Suprapubic skin (tissue), 4 donors: ENCODE measurements around the gene SH3BGRL2. TPM values are rescaled to one million over a fixed set of nuclear protein-coding genes. Genes with fewer than 3 reads are reported as not detected.

Source experiments
- DNase-seq, 2 donors: peaks; one replicate each; pipeline ENCODE4 v3.0.0-alpha.2; 2019; ENCODE audit warnings: low spot score in 2 of 2
- H3K27ac ChIP-seq: fragments of 200-600 bp; sonication (generic); one replicate; pipeline ENCODE4 v1.5.1; 2019
- H3K27me3 ChIP-seq: fragments of 200-600 bp; sonication (generic); one replicate; pipeline ENCODE4 v1.5.1; 2019
- H3K36me3 ChIP-seq: fragments of 200-600 bp; sonication (generic); one replicate; pipeline ENCODE4 v1.5.1; 2019
- H3K4me1 ChIP-seq: fragments of 200-600 bp; sonication (generic); one replicate; pipeline ENCODE4 v1.5.1; 2019
- H3K4me3 ChIP-seq: fragments of 200-600 bp; sonication (generic); one replicate; pipeline ENCODE4 v1.5.1; 2019; ENCODE audit warnings: mild to moderate bottlenecking
- H3K9me3 ChIP-seq: fragments of 200-600 bp; sonication (generic); one replicate; pipeline ENCODE4 v1.5.1; 2019
- EP300 ChIP-seq: sonication (generic); formaldehyde crosslinking; IDR thresholded peaks from one replicate; pipeline ENCODE4 v1.6.1; 2017; ENCODE audit warnings: antibody characterized with exemption
- POLR2A ChIP-seq, 2 donors: fragments of 450-650 bp; IDR thresholded peaks; one replicate each; pipeline ENCODE4 v1.6.1; 2017; ENCODE audit warnings: antibody characterized with exemption in 2 of 2, mild to moderate bottlenecking in 2 of 2, moderate library complexity in 2 of 2
- POLR2AphosphoS5 ChIP-seq, 3 donors: sonication (generic); formaldehyde crosslinking; IDR thresholded peaks; one replicate each; pipeline ENCODE4 v1.6.1; 2017; ENCODE audit warnings: antibody characterized with exemption in 3 of 3
- WGBS: methylation state at CpG from one replicate; pipeline ENCODE4 v1.1.5; 2018; 5-methylcytosine and 5-hydroxymethylcytosine counted together
- total RNA-seq, 4 donors: library from RNA; depleted of rRNA; stranded (reverse); fragments of >200 nt; gene quantifications; one replicate each; pipeline ENCODE4 v1.1.0, GENCODE V29; 2016
- TF ChIP-seq, protein P1 (sequence below), 2 donors: fragments of 200-600 bp in 1 of 2; fragments of 450-650 bp in 1 of 2; sonication (generic) in 1 of 2; IDR thresholded peaks; one replicate each; pipeline ENCODE4 v1.5.1; 2016 to 2019; ENCODE audit warnings: antibody characterized with exemption in 2 of 2, mild to moderate bottlenecking in 1 of 2, moderate library complexity in 1 of 2

Gene SH3BGRL2
- total RNA-seq, 4 donors from 2014 or later: 30.5 to 67.1 (median 56.7) TPM

DNA sequence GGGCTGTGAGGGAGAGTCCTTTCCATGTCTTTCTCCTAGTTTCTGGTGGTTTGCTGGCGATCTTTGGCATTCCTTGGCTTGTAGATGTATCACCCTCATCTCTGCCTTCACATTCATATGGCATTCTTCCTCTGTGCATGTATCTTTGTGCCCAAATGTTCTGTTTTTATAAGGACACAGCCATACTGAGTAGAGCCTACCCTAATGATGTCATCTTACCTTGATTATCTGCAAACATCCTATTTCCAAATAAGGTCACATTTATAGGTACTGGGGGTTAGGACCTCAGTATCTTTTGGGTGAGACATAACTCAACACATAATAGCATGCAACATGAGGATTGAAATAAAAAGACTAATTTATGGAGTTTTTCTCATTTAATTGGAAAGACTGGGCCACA is 5.5 kb downstream of the SH3BGRL2 start:
- DNase-seq: no peak
- H3K27ac ChIP-seq: no peak overlapping the region
- no peak for TF ChIP-seq EP300
- no peak for TF ChIP-seq POLR2A (IDR thresholded peaks at IDR 0.05)
- TF ChIP-seq, protein P1, sequence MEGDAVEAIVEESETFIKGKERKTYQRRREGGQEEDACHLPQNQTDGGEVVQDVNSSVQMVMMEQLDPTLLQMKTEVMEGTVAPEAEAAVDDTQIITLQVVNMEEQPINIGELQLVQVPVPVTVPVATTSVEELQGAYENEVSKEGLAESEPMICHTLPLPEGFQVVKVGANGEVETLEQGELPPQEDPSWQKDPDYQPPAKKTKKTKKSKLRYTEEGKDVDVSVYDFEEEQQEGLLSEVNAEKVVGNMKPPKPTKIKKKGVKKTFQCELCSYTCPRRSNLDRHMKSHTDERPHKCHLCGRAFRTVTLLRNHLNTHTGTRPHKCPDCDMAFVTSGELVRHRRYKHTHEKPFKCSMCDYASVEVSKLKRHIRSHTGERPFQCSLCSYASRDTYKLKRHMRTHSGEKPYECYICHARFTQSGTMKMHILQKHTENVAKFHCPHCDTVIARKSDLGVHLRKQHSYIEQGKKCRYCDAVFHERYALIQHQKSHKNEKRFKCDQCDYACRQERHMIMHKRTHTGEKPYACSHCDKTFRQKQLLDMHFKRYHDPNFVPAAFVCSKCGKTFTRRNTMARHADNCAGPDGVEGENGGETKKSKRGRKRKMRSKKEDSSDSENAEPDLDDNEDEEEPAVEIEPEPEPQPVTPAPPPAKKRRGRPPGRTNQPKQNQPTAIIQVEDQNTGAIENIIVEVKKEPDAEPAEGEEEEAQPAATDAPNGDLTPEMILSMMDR (IDR thresholded peaks at IDR 0.05): no peak
- TF ChIP-seq POLR2AphosphoS5 (IDR thresholded peaks at IDR 0.05): no peak
- peaks cover under 1% of the 10 kb centered on the region for H3K4me1 ChIP-seq
- no peak overlapping the region for H3K4me3 ChIP-seq
- H3K36me3 ChIP-seq: no peaks in the 10 kb centered on the region
- H3K9me3 ChIP-seq: no peaks in the 10 kb centered on the region
- H3K27me3 ChIP-seq: no peaks in the 10 kb centered on the region
- 96% methylated on average over 1 of the region's 1 CpG for WGBS

DNA sequence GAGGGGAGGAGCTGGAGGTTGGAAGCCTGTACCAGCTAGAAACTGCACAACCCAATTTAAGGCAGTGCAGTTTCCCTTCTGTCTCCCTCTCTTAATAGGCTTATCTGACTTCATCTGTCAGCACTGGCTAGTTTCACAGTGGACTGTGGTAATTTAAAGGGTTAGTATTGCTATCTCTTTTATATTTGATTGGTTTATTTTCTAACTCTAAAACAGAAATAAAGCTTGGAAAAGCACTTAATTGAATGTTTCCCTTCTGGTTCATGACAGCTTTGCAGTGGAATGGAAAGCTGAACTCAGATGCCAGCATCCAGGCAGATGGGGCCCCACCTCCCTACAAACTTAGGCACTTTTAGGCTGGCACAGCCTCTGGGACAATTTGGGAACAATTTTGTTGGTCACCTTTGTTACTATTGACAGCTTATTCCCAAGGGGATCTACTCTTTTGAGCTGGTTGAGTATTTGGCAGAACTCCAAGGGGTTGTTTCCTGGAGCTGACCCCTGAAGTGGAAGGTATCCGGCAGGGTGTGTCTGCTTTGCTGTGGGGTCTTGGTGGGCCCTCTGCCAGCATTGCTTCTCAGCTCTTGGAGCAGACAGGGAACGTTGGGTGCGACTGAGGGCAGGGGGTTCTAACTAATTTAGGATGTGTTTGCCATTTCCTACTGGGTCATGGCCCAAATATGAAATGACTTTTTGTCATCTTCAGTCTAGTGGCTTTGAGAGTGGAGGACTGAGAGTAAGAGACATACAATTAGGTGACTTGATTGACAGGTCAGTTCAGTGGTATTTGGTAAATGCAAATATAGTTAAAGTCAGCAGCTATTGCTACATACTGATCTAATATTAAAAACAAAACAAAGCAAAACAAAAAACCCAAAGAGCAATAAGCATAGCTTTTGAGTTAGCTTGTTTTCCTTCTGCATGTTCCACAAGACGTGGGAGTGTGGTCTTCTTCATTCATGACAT is 9.3 kb downstream of the SH3BGRL2 start:
- Histone ChIP-seq H3K4me1 (no peaks in the 10 kb centered on the region), H3K27me3 (no peaks in the 10 kb centered on the region), H3K4me3 (no peak overlapping the region), H3K36me3 (no peaks in the 10 kb centered on the region), H3K9me3 (no peaks in the 10 kb centered on the region), H3K27ac (no peak overlapping the region)
- TF ChIP-seq POLR2A (IDR thresholded peaks at IDR 0.05) (no peak), EP300 (no peak), POLR2AphosphoS5 (IDR thresholded peaks at IDR 0.05) (no peak)
- TF ChIP-seq, protein P1 (IDR thresholded peaks at IDR 0.05): no peak
- 70% methylated on average over 3 of the region's 4 CpGs for WGBS
- no peak for DNase-seq

DNA sequence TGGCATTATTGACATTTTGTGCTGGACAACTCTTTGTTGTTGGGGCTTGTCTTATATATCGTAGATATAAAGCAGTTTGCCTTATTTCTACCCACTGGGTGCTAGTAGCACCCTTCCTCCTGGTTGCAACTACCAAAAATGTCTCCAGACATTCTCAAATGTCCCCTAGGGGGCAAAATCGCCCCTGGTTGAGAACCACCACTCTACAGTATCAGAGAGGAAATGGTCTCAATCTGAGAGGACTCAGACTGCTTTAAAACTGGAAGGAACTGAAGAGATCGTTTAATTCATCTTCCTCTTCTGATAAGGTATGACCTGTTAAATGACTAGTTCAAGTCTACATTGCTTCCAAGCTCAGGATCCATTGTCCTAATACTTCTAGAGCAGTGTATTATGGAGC is 14.9 kb downstream of the SH3BGRL2 start:
- DNase-seq: no peak
- TF ChIP-seq, protein P1 (IDR thresholded peaks at IDR 0.05): no peak
- TF ChIP-seq POLR2AphosphoS5 (IDR thresholded peaks at IDR 0.05): no peak
- no peak for TF ChIP-seq POLR2A (IDR thresholded peaks at IDR 0.05)
- TF ChIP-seq EP300: no peak
- 66% methylated on average over 3 of the region's 3 CpGs for WGBS
- Histone ChIP-seq H3K27ac (no peak overlapping the region), H3K27me3 (no peaks in the 10 kb centered on the region), H3K4me1 (peaks cover 3% of the 10 kb centered on the region), H3K9me3 (no peaks in the 10 kb centered on the region), H3K4me3 (no peak overlapping the region), H3K36me3 (no peaks in the 10 kb centered on the region)

DNA sequence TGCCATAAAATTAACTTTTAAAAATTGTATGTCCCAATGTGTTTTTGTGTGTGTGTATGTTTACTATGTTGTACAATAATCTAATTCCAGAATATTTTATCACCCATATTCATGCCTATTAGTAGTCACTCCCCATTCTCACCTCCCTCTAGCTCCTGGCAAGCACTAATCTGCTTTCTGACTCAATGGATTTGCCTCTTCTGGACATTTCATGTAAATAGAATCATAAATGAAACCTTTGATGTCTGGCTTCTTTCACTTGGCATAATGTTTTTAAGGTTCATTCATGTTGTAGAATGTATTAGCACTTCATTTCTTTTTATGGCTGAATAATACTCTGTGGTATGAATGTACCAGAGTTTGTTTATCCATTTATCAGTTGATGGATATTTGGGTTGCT is 15.4 kb downstream of the SH3BGRL2 start:
- TF ChIP-seq EP300 (no peak), POLR2A (IDR thresholded peaks at IDR 0.05) (no peak), POLR2AphosphoS5 (IDR thresholded peaks at IDR 0.05) (no peak)
- Histone ChIP-seq H3K27me3 (no peaks in the 10 kb centered on the region), H3K4me3 (no peak overlapping the region), H3K27ac (no peak overlapping the region), H3K4me1 (peaks cover 3% of the 10 kb centered on the region), H3K36me3 (no peaks in the 10 kb centered on the region), H3K9me3 (no peaks in the 10 kb centered on the region)
- no peak for DNase-seq

DNA sequence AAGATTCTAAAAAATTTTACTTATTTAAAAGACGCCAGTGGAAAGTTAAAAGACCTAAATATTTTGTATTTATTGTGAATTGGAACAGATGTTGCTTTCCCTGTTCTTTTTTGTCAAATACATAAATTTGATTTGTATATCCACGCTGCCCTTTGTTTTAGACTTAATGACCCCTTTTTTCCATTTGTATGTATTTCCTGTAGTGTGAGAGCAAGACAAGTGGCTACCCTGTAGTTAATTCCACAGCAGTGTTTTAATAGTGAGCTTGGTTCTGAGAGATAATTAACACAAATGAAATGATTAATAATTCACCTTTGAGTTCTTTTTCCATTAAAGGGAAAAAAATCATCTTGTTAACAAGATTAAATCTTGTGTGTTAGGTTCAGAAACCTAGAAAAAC is 16.6 kb downstream of the SH3BGRL2 start:
- H3K4me3 ChIP-seq: no peak overlapping the region
- no peak overlapping the region for H3K27ac ChIP-seq
- DNase-seq: no peak
- TF ChIP-seq POLR2AphosphoS5 (IDR thresholded peaks at IDR 0.05) (no peak), EP300 (no peak), POLR2A (IDR thresholded peaks at IDR 0.05) (no peak)
- TF ChIP-seq, protein P1 (IDR thresholded peaks at IDR 0.05): no peak
- H3K36me3 ChIP-seq: no peaks in the 10 kb centered on the region
- no peaks in the 10 kb centered on the region for H3K27me3 ChIP-seq
- 73% methylated on average over 2 of the region's 2 CpGs for WGBS
- no peaks in the 10 kb centered on the region for H3K9me3 ChIP-seq
- H3K4me1 ChIP-seq: peaks cover 3% of the 10 kb centered on the region
